Testis (tissue), 2 donors: ENCODE results near the gene RARG.
"Not testable (repeated sequence)": the region's sequence is repeated elsewhere in the genome, so short reads cannot be mapped to it uniquely, and the experiment has no call there.

ENCODE experiments used
- POLR2A ChIP-seq: fragments of 450-650 bp; IDR thresholded peaks from one replicate; pipeline ENCODE4 v1.6.1; 2017; ENCODE audit warnings: antibody characterized with exemption, mild to moderate bottlenecking, moderate library complexity
- TF ChIP-seq, protein P1 (sequence below), 3 experiments: fragments of 450-650 bp in 2 of 3; fragments of 200-600 bp in 1 of 3; sonication (generic) in 1 of 3; IDR thresholded peaks; one replicate each; pipeline ENCODE4 v1.5.1; 2016 to 2019; ENCODE audit warnings: antibody characterized with exemption in 3 of 3, mild to moderate bottlenecking in 2 of 3, moderate library complexity in 1 of 3

DNA sequence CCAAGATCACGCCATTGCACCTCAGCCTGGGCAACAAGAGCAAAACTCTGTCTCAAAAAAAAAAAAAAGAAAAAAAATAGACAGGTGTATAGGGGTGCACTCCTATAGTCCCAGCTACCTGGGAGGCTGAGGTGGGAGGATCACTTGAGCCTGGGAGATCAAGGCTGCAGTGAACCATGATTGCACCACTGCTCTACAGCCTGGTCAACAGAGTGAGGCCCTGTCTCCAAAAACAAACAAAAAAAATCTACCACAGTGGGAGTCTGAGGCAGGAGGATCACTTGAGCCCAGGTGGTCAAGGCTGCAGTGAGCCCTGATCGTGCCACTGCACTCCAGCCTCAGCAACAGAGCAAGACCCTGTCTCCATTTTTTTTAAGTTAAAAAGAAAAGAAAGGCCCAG, 69.0 kb downstream of the RARG start:
- TF ChIP-seq, protein P1, sequence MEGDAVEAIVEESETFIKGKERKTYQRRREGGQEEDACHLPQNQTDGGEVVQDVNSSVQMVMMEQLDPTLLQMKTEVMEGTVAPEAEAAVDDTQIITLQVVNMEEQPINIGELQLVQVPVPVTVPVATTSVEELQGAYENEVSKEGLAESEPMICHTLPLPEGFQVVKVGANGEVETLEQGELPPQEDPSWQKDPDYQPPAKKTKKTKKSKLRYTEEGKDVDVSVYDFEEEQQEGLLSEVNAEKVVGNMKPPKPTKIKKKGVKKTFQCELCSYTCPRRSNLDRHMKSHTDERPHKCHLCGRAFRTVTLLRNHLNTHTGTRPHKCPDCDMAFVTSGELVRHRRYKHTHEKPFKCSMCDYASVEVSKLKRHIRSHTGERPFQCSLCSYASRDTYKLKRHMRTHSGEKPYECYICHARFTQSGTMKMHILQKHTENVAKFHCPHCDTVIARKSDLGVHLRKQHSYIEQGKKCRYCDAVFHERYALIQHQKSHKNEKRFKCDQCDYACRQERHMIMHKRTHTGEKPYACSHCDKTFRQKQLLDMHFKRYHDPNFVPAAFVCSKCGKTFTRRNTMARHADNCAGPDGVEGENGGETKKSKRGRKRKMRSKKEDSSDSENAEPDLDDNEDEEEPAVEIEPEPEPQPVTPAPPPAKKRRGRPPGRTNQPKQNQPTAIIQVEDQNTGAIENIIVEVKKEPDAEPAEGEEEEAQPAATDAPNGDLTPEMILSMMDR (IDR thresholded peaks at IDR 0.05), result not testable (repeated sequence)
- not testable (repeated sequence) for TF ChIP-seq POLR2A
